Testis (tissue), 2 donors: Measurements from ENCODE around the gene CYP4F3.

Source experiments
- POLR2A ChIP-seq: fragments of 450-650 bp; IDR thresholded peaks from one replicate; pipeline ENCODE4 v1.6.1; 2017; ENCODE audit warnings: antibody characterized with exemption, mild to moderate bottlenecking, moderate library complexity
- TF ChIP-seq, protein P1 (sequence below), 3 experiments: fragments of 450-650 bp in 2 of 3; fragments of 200-600 bp in 1 of 3; sonication (generic) in 1 of 3; IDR thresholded peaks; one replicate each; pipeline ENCODE4 v1.5.1; 2016 to 2019; ENCODE audit warnings: antibody characterized with exemption in 3 of 3, mild to moderate bottlenecking in 2 of 3, moderate library complexity in 1 of 3

- TF ChIP-seq, protein P1, sequence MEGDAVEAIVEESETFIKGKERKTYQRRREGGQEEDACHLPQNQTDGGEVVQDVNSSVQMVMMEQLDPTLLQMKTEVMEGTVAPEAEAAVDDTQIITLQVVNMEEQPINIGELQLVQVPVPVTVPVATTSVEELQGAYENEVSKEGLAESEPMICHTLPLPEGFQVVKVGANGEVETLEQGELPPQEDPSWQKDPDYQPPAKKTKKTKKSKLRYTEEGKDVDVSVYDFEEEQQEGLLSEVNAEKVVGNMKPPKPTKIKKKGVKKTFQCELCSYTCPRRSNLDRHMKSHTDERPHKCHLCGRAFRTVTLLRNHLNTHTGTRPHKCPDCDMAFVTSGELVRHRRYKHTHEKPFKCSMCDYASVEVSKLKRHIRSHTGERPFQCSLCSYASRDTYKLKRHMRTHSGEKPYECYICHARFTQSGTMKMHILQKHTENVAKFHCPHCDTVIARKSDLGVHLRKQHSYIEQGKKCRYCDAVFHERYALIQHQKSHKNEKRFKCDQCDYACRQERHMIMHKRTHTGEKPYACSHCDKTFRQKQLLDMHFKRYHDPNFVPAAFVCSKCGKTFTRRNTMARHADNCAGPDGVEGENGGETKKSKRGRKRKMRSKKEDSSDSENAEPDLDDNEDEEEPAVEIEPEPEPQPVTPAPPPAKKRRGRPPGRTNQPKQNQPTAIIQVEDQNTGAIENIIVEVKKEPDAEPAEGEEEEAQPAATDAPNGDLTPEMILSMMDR (IDR thresholded peaks at IDR 0.05) = no peak
- TF ChIP-seq POLR2A = no peak
Observed at GRCh38 chr19:15639596-15639995, 1.1 kb upstream of the CYP4F3 start.
